Measurements from ENCODE around the gene ENO1. TPM values are rescaled to one million over a fixed set of nuclear protein-coding genes. Genes with fewer than 3 reads are reported as not detected.

ENO1 gene
- total and polyA plus RNA-seq, 9 of the 15 experiments (the other 6 are each of a cell fraction or from before 2014, with no cell fraction given), result 2,249 to 7,472 (median 2,868) TPM

DNA sequence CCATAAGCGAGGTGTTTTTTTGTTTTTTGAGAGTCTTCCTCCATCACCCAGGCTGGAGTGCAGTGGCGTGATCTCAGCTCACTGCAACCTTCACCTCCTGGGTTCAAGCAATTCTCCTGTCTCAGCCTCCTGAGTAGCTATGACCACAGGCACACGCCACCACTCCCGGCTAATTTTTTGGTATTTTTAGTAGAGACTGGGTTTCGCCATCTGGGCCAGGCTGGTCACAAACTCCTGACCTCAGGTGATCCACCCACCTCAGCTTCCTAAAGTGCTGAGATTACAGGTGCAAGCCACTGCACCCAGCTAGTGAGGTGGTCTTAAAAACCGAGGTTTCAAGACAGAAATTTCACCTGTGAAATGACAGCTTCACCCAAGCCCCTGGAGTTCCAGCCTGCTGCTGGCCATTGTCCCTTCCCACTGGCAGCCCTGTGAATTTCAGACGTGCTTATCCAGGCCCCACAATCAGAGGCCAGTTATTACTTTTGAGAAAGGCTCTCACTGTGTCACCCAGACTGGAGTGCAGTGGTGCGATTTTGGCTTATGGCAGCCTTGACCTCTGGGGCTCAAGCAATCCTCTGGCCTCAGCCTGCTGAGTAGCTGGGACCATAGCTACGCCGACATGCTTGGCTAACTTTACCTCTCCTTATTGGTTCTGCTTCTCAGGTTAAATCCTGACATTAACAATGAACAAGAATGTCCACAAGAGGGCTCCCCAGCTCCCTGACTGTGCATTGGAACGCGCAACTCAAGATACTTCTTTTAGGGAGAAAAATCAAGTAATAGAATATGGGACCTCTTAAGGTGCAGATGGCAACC is 19.4 kb downstream of the ENO1 start (continued):
- TF ChIP-seq FOXM1 (IDR thresholded peaks at IDR 0.05; ENCODE audit: low read depth) (no peak), FOXM1 (CRISPR knock-in tag; IDR thresholded peaks at IDR 0.05; ENCODE audit: low read depth) (0 out of 2 replicates have a peak, but pooled peaks have one; percentile 63), TEAD4 (IDR thresholded peaks at IDR 0.05; ENCODE audit: low read length) (peak; percentile 56), TEAD4 (CRISPR knock-in tag; IDR thresholded peaks at IDR 0.05; ENCODE audit: borderline replicate concordance) (no peak), NR2F6 (CRISPR knock-in tag; IDR thresholded peaks at IDR 0.05) (no peak), NCOA6 (IDR thresholded peaks at IDR 0.05) (0 out of 2 replicates have a peak, but pooled peaks have one; percentile 30), RB1 (IDR thresholded peaks at IDR 0.05; ENCODE audit: low read depth) (0 out of 2 replicates have a peak, but pooled peaks have one; percentile 16), NONO (IDR thresholded peaks at IDR 0.05; ENCODE audit: low read depth in 2 of 2, low read length in 1 of 2) (peak in 1 of 2 experiments; percentile 76; a peak in 2 of 4 replicates), SUPT5H (IDR thresholded peaks at IDR 0.05) (peak; percentile 41; the same call in 1 of the 2 replicates), MYNN (IDR thresholded peaks at IDR 0.05) (peak; percentile 46), MYNN (CRISPR knock-in tag; IDR thresholded peaks at IDR 0.05) (no peak)
- TF ChIP-seq, protein P1, sequence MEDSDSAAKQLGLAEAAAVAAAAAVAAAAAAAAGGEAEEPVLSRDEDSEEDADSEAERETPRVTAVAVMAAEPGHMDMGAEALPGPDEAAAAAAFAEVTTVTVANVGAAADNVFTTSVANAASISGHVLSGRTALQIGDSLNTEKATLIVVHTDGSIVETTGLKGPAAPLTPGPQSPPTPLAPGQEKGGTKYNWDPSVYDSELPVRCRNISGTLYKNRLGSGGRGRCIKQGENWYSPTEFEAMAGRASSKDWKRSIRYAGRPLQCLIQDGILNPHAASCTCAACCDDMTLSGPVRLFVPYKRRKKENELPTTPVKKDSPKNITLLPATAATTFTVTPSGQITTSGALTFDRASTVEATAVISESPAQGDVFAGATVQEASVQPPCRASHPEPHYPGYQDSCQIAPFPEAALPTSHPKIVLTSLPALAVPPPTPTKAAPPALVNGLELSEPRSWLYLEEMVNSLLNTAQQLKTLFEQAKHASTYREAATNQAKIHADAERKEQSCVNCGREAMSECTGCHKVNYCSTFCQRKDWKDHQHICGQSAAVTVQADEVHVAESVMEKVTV (CRISPR knock-in tag; IDR thresholded peaks at IDR 0.05), result peak; percentile 53; the same call in 1 of the 2 replicates
- TF ChIP-seq, protein P2, sequence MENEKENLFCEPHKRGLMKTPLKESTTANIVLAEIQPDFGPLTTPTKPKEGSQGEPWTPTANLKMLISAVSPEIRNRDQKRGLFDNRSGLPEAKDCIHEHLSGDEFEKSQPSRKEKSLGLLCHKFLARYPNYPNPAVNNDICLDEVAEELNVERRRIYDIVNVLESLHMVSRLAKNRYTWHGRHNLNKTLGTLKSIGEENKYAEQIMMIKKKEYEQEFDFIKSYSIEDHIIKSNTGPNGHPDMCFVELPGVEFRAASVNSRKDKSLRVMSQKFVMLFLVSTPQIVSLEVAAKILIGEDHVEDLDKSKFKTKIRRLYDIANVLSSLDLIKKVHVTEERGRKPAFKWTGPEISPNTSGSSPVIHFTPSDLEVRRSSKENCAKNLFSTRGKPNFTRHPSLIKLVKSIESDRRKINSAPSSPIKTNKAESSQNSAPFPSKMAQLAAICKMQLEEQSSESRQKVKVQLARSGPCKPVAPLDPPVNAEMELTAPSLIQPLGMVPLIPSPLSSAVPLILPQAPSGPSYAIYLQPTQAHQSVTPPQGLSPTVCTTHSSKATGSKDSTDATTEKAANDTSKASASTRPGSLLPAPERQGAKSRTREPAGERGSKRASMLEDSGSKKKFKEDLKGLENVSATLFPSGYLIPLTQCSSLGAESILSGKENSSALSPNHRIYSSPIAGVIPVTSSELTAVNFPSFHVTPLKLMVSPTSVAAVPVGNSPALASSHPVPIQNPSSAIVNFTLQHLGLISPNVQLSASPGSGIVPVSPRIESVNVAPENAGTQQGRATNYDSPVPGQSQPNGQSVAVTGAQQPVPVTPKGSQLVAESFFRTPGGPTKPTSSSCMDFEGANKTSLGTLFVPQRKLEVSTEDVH (IDR thresholded peaks at IDR 0.05; ENCODE audit: low read depth, partially characterized antibody), result no peak
- TF ChIP-seq, protein P3, sequence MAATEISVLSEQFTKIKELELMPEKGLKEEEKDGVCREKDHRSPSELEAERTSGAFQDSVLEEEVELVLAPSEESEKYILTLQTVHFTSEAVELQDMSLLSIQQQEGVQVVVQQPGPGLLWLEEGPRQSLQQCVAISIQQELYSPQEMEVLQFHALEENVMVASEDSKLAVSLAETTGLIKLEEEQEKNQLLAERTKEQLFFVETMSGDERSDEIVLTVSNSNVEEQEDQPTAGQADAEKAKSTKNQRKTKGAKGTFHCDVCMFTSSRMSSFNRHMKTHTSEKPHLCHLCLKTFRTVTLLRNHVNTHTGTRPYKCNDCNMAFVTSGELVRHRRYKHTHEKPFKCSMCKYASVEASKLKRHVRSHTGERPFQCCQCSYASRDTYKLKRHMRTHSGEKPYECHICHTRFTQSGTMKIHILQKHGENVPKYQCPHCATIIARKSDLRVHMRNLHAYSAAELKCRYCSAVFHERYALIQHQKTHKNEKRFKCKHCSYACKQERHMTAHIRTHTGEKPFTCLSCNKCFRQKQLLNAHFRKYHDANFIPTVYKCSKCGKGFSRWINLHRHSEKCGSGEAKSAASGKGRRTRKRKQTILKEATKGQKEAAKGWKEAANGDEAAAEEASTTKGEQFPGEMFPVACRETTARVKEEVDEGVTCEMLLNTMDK (IDR thresholded peaks at IDR 0.05; ENCODE audit: borderline replicate concordance, insufficient read depth, low read depth, low read length, poor library complexity, severe bottlenecking), result peak; percentile 45
- TF ChIP-seq, protein P4, sequence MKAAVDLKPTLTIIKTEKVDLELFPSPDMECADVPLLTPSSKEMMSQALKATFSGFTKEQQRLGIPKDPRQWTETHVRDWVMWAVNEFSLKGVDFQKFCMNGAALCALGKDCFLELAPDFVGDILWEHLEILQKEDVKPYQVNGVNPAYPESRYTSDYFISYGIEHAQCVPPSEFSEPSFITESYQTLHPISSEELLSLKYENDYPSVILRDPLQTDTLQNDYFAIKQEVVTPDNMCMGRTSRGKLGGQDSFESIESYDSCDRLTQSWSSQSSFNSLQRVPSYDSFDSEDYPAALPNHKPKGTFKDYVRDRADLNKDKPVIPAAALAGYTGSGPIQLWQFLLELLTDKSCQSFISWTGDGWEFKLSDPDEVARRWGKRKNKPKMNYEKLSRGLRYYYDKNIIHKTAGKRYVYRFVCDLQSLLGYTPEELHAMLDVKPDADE (conservative IDR thresholded peaks at IDR 0.05; ENCODE audit: control insufficient read depth, low read depth, low read length), result 0 out of 2 replicates have a peak, but pooled peaks have one; percentile 31
- TF ChIP-seq, protein P5, sequence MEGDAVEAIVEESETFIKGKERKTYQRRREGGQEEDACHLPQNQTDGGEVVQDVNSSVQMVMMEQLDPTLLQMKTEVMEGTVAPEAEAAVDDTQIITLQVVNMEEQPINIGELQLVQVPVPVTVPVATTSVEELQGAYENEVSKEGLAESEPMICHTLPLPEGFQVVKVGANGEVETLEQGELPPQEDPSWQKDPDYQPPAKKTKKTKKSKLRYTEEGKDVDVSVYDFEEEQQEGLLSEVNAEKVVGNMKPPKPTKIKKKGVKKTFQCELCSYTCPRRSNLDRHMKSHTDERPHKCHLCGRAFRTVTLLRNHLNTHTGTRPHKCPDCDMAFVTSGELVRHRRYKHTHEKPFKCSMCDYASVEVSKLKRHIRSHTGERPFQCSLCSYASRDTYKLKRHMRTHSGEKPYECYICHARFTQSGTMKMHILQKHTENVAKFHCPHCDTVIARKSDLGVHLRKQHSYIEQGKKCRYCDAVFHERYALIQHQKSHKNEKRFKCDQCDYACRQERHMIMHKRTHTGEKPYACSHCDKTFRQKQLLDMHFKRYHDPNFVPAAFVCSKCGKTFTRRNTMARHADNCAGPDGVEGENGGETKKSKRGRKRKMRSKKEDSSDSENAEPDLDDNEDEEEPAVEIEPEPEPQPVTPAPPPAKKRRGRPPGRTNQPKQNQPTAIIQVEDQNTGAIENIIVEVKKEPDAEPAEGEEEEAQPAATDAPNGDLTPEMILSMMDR (IDR thresholded peaks at IDR 0.05 in 2 of 3, conservative IDR thresholded peaks at IDR 0.05 in 1 of 3; ENCODE audit: insufficient read depth in 2 of 3, low read depth in 1 of 3, low read length in 3 of 3), result peak; percentile 75 to 88 (median 86)
